Suprapubic skin (tissue), 4 donors: ENCODE measurements around the gene PWWP2A. TPM values are rescaled to one million over a fixed set of nuclear protein-coding genes. Genes with fewer than 3 reads are reported as not detected.

Experiments used
- DNase-seq, 2 donors: peaks; one replicate each; pipeline ENCODE4 v3.0.0-alpha.2; 2019; ENCODE audit warnings: low spot score in 2 of 2
- H3K27ac ChIP-seq: fragments of 200-600 bp; sonication (generic); one replicate; pipeline ENCODE4 v1.5.1; 2019
- H3K27me3 ChIP-seq: fragments of 200-600 bp; sonication (generic); one replicate; pipeline ENCODE4 v1.5.1; 2019
- H3K36me3 ChIP-seq: fragments of 200-600 bp; sonication (generic); one replicate; pipeline ENCODE4 v1.5.1; 2019
- H3K4me1 ChIP-seq: fragments of 200-600 bp; sonication (generic); one replicate; pipeline ENCODE4 v1.5.1; 2019
- H3K4me3 ChIP-seq: fragments of 200-600 bp; sonication (generic); one replicate; pipeline ENCODE4 v1.5.1; 2019; ENCODE audit warnings: mild to moderate bottlenecking
- H3K9me3 ChIP-seq: fragments of 200-600 bp; sonication (generic); one replicate; pipeline ENCODE4 v1.5.1; 2019
- CTCF ChIP-seq, 2 donors: fragments of 200-600 bp in 1 of 2; fragments of 450-650 bp in 1 of 2; sonication (generic) in 1 of 2; IDR thresholded peaks; one replicate each; pipeline ENCODE4 v1.5.1; 2016 to 2019; ENCODE audit warnings: antibody characterized with exemption in 2 of 2, mild to moderate bottlenecking in 1 of 2, moderate library complexity in 1 of 2
- EP300 ChIP-seq: sonication (generic); formaldehyde crosslinking; IDR thresholded peaks from one replicate; pipeline ENCODE4 v1.6.1; 2017; ENCODE audit warnings: antibody characterized with exemption
- POLR2A ChIP-seq, 2 donors: fragments of 450-650 bp; IDR thresholded peaks; one replicate each; pipeline ENCODE4 v1.6.1; 2017; ENCODE audit warnings: antibody characterized with exemption in 2 of 2, mild to moderate bottlenecking in 2 of 2, moderate library complexity in 2 of 2
- POLR2AphosphoS5 ChIP-seq, 3 donors: sonication (generic); formaldehyde crosslinking; IDR thresholded peaks; one replicate each; pipeline ENCODE4 v1.6.1; 2017; ENCODE audit warnings: antibody characterized with exemption in 3 of 3
- WGBS: methylation state at CpG from one replicate; pipeline ENCODE4 v1.1.5; 2018; 5-methylcytosine and 5-hydroxymethylcytosine counted together
- total RNA-seq, 4 donors: library from RNA; depleted of rRNA; stranded (reverse); fragments of >200 nt; gene quantifications; one replicate each; pipeline ENCODE4 v1.1.0, GENCODE V29; 2016

The PWWP2A gene
- total RNA-seq, 4 donors from 2014 or later: 24.7 to 42.3 (median 31.4) TPM

- Histone ChIP-seq H3K27ac (peak overlapping the region; percentile 79), H3K36me3 (peaks cover 8% of the 10 kb centered on the region), H3K4me3 (no peak overlapping the region), H3K27me3 (no peaks in the 10 kb centered on the region), H3K9me3 (no peaks in the 10 kb centered on the region), H3K4me1 (peaks cover 33% of the 10 kb centered on the region)
- WGBS: 58% methylated on average over 9 of the region's 9 CpGs
- DNase-seq: no peak
- TF ChIP-seq POLR2A (IDR thresholded peaks at IDR 0.05) (no peak), POLR2AphosphoS5 (IDR thresholded peaks at IDR 0.05) (no peak), EP300 (no peak), CTCF (IDR thresholded peaks at IDR 0.05) (no peak)
Observed at GRCh38 chr5:160064995-160065614, 54.1 kb downstream of the PWWP2A start.

GRCh38 chr5:160064417-160064810 lies 54.8 kb downstream of the PWWP2A start:
- WGBS: 50% methylated on average over 1 of the region's 1 CpG
- DNase-seq: no peak
- Histone ChIP-seq H3K27me3 (no peaks in the 10 kb centered on the region), H3K4me1 (peaks cover 33% of the 10 kb centered on the region), H3K36me3 (peaks cover 12% of the 10 kb centered on the region), H3K9me3 (no peaks in the 10 kb centered on the region), H3K27ac (peak overlapping the region; percentile 79), H3K4me3 (no peak overlapping the region)
- TF ChIP-seq POLR2A (IDR thresholded peaks at IDR 0.05): no peak
- no peak for TF ChIP-seq EP300
- TF ChIP-seq POLR2AphosphoS5 (IDR thresholded peaks at IDR 0.05): no peak
- TF ChIP-seq CTCF (IDR thresholded peaks at IDR 0.05): no peak

GRCh38 chr5:160061770-160062169 lies 57.5 kb downstream of the PWWP2A start:
- 79% methylated on average over 3 of the region's 3 CpGs for WGBS
- Histone ChIP-seq H3K4me1 (peaks cover 33% of the 10 kb centered on the region), H3K27ac (no peak overlapping the region), H3K9me3 (no peaks in the 10 kb centered on the region), H3K27me3 (no peaks in the 10 kb centered on the region), H3K4me3 (no peak overlapping the region), H3K36me3 (peaks cover 32% of the 10 kb centered on the region)
- no peak for TF ChIP-seq POLR2A (IDR thresholded peaks at IDR 0.05)
- no peak for TF ChIP-seq POLR2AphosphoS5 (IDR thresholded peaks at IDR 0.05)
- TF ChIP-seq CTCF (IDR thresholded peaks at IDR 0.05): no peak
- no peak for TF ChIP-seq EP300
- no peak for DNase-seq

- 74% methylated on average over 4 of the region's 4 CpGs for WGBS
- no peaks in the 10 kb centered on the region for H3K27me3 ChIP-seq
- DNase-seq: no peak
- no peaks in the 10 kb centered on the region for H3K9me3 ChIP-seq
- H3K27ac ChIP-seq: no peak overlapping the region
- peaks cover 23% of the 10 kb centered on the region for H3K4me1 ChIP-seq
- no peak for TF ChIP-seq POLR2A (IDR thresholded peaks at IDR 0.05)
- no peak for TF ChIP-seq CTCF (IDR thresholded peaks at IDR 0.05)
- no peak for TF ChIP-seq POLR2AphosphoS5 (IDR thresholded peaks at IDR 0.05)
- no peak for TF ChIP-seq EP300
- H3K36me3 ChIP-seq: peaks cover 46% of the 10 kb centered on the region
- no peak overlapping the region for H3K4me3 ChIP-seq
Observed at GRCh38 chr5:160060001-160060400, 59.2 kb downstream of the PWWP2A start.

- Histone ChIP-seq H3K4me1 (peaks cover 4% of the 10 kb centered on the region), H3K9me3 (no peaks in the 10 kb centered on the region), H3K27me3 (no peaks in the 10 kb centered on the region), H3K27ac (no peak overlapping the region), H3K36me3 (peaks cover 62% of the 10 kb centered on the region), H3K4me3 (no peak overlapping the region)
- no peak for DNase-seq
- TF ChIP-seq EP300 (no peak), POLR2AphosphoS5 (IDR thresholded peaks at IDR 0.05) (no peak), POLR2A (IDR thresholded peaks at IDR 0.05) (no peak), CTCF (IDR thresholded peaks at IDR 0.05) (no peak)
- 79% methylated on average over 4 of the region's 4 CpGs for WGBS
Observed at GRCh38 chr5:160057256-160057655, 62.0 kb downstream of the PWWP2A start.
